ENCODE data around the gene NLRC5. TPM values are rescaled to one million over a fixed set of nuclear protein-coding genes. Genes with fewer than 3 reads are reported as not detected.

NLRC5 gene
- total RNA-seq, 4 donors from 2014 or later = 14.4 to 22.5 (median 16.6) TPM

DNA sequence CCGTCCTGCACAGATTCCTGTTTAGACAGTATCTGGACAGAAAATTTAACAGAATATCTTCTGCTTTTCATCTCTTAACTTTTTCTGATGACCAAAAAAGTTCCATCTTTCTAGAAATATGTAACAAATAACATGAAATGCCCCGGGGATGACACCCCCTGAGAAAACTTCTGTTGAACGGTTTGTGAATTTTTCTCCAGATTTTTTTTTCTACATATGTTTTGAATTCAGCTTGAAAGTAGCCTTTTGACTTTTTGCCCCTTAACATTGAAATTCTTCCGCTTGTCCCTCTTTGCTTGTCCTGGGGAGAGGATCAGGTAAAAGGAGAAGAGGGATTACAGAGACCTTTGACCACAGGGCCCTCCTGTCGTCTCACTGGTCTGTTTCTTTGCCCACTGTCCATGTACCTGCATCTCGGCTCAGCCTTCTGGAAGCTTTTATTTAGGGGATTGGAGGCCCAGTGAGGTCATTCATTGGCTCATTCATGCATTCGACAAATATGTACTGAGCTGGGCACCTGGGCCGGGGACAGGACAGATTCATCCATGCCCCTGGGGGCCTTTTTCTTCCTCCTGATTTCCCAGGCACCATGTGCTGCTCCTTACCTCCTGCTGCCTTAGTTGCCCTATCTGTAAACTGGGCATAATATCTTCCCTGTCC lies 83.4 kb downstream of the NLRC5 start:
- Histone ChIP-seq H3K4me1 (no peaks in the 10 kb centered on the region), H3K36me3 (peaks cover 0 to 54% (median 29%) of the 10 kb centered on the region in 4 donors), H3K27ac (replicated peaks in 1 of 4) (no peak overlapping the region), H3K4me3 (no peak overlapping the region), H3K27me3 (no peaks in the 10 kb centered on the region), H3K9me3 (no peaks in the 10 kb centered on the region)
- intact Hi-C loops (cut with DNase I) = no loop called here
- DNase-seq (ENCODE audit: extremely low spot score) = no peak
- 71% methylated on average over 8 of the region's 8 CpGs for WGBS
- TF ChIP-seq POLR2A (IDR thresholded peaks at IDR 0.05; ENCODE audit: low read depth) = no peak
- TF ChIP-seq EP300 (IDR thresholded peaks at IDR 0.05) = no peak
- TF ChIP-seq, protein P1, sequence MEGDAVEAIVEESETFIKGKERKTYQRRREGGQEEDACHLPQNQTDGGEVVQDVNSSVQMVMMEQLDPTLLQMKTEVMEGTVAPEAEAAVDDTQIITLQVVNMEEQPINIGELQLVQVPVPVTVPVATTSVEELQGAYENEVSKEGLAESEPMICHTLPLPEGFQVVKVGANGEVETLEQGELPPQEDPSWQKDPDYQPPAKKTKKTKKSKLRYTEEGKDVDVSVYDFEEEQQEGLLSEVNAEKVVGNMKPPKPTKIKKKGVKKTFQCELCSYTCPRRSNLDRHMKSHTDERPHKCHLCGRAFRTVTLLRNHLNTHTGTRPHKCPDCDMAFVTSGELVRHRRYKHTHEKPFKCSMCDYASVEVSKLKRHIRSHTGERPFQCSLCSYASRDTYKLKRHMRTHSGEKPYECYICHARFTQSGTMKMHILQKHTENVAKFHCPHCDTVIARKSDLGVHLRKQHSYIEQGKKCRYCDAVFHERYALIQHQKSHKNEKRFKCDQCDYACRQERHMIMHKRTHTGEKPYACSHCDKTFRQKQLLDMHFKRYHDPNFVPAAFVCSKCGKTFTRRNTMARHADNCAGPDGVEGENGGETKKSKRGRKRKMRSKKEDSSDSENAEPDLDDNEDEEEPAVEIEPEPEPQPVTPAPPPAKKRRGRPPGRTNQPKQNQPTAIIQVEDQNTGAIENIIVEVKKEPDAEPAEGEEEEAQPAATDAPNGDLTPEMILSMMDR (IDR thresholded peaks at IDR 0.05) = no peak
- no peak for TF ChIP-seq POLR2AphosphoS5 (IDR thresholded peaks at IDR 0.05)

DNA sequence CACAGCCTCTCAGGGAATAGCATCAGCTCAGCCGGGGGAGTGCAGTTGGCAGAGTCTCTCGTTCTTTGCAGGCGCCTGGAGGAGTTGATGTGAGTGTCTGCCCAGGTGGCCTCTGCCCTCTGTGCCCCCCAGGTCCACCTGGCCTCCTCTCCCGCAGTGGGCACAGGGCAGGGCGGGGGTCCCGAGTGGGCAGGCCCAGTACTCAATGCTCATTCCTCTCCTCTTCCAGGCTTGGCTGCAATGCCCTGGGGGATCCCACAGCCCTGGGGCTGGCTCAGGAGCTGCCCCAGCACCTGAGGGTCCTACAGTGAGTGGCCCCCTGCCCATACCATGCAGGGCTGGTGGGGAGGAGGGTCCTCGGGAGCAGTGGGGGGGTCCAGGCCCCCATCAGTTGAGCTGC lies 88.4 kb downstream of the NLRC5 start:
- Histone ChIP-seq H3K36me3 (peaks cover 0 to 55% (median 34%) of the 10 kb centered on the region in 4 donors), H3K4me3 (no peak overlapping the region), H3K4me1 (no peaks in the 10 kb centered on the region), H3K27ac (replicated peaks in 1 of 4) (no peak overlapping the region), H3K9me3 (no peaks in the 10 kb centered on the region), H3K27me3 (no peaks in the 10 kb centered on the region)
- 100% methylated on average over 1 of the region's 7 CpGs for WGBS
- no peak for DNase-seq (ENCODE audit: extremely low spot score)
- TF ChIP-seq EP300 (IDR thresholded peaks at IDR 0.05) (no peak), POLR2AphosphoS5 (IDR thresholded peaks at IDR 0.05) (no peak), POLR2A (IDR thresholded peaks at IDR 0.05; ENCODE audit: low read depth) (no peak)
- TF ChIP-seq, protein P1 (IDR thresholded peaks at IDR 0.05) = no peak
- intact Hi-C loops (cut with DNase I) = no loop called here

DNA sequence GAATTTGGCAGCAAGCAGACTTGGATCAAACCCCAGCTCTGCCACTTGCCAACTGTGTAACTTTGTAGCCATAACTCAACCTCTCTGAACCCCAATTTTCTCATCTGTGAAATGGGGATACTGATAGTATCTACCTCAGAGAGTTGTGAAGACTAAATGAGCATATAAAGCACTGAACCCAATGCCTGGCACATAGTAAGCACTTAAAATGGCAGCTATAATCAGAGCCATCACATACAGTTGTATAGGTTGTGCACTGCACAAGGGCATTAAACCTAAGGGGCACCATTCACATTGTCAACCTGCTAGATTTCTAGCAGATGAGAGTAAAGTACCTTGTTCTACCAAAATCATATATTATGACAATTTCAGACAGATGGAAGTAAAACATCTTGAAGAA lies 92.4 kb downstream of the NLRC5 start:
- H3K27ac ChIP-seq (replicated peaks in 1 of 4) = no peak overlapping the region
- TF ChIP-seq EP300 (IDR thresholded peaks at IDR 0.05) = no peak
- TF ChIP-seq POLR2AphosphoS5 (IDR thresholded peaks at IDR 0.05) = no peak
- no peak for TF ChIP-seq POLR2A (IDR thresholded peaks at IDR 0.05; ENCODE audit: low read depth)
- TF ChIP-seq, protein P1 (IDR thresholded peaks at IDR 0.05) = no peak
- no peaks in the 10 kb centered on the region for H3K27me3 ChIP-seq
- DNase-seq (ENCODE audit: extremely low spot score) = no peak
- H3K4me3 ChIP-seq = no peak overlapping the region
- H3K4me1 ChIP-seq = peaks cover 0 to 11% (median 6%) of the 10 kb centered on the region in 4 donors
- intact Hi-C loops (cut with DNase I) = no loop called here
- no peaks in the 10 kb centered on the region for H3K9me3 ChIP-seq
- H3K36me3 ChIP-seq = peaks cover 0 to 36% (median 22%) of the 10 kb centered on the region in 4 donors

DNA sequence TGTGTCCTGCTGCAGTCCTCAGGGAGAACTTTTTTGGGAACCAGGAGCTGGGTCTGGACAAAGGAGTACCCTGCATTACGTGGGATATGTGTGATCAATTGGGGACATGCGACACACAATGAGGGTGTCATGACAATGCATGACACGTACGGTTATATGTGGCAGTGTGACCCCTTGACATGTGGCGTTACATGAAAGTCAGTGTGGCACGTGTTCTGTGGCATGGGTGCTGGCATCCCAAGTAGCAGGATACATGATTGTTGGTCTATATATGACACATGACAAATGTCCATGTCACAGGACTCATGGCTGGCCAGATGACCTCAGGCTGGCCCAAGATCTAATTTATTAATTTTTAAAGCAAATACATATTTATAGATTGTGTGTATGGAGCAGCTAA lies 93.3 kb downstream of the NLRC5 start:
- Histone ChIP-seq H3K36me3 (peaks cover 0 to 28% (median 15%) of the 10 kb centered on the region in 4 donors), H3K4me1 (peaks cover 0 to 11% (median 6%) of the 10 kb centered on the region in 4 donors), H3K4me3 (no peak overlapping the region), H3K9me3 (no peaks in the 10 kb centered on the region), H3K27ac (replicated peaks in 1 of 4) (no peak overlapping the region), H3K27me3 (no peaks in the 10 kb centered on the region)
- TF ChIP-seq POLR2A (IDR thresholded peaks at IDR 0.05; ENCODE audit: low read depth) (no peak), EP300 (IDR thresholded peaks at IDR 0.05) (no peak), POLR2AphosphoS5 (IDR thresholded peaks at IDR 0.05) (no peak)
- TF ChIP-seq, protein P1 (IDR thresholded peaks at IDR 0.05) = no peak
- intact Hi-C loops (cut with DNase I) = no loop called here
- 82% methylated on average over 6 of the region's 6 CpGs for WGBS
- DNase-seq (ENCODE audit: extremely low spot score) = no peak

All from esophagus muscularis mucosa (tissue), 4 donors.